Neural progenitor cell (in vitro differentiated cells): ENCODE measurements around the gene MYO7B. TPM values are rescaled to one million over a fixed set of nuclear protein-coding genes. Genes with fewer than 3 reads are reported as not detected.
"Not testable (repeated sequence)": the region's sequence is repeated elsewhere in the genome, so short reads cannot be mapped to it uniquely, and the experiment has no call there.

Source experiments
- DNase-seq: peaks from one replicate; pipeline ENCODE4 v3.0.0-alpha.2; 2016; ENCODE audit warnings: low spot score
- H2AFZ ChIP-seq: fragments of 200-600 bp; sonication (generic); replicated peaks from 2 replicates; pipeline ENCODE4 v1.6.1; 2016; ENCODE audit warnings: antibody characterized with exemption
- H3F3A ChIP-seq: fragments of 200-600 bp; sonication (generic); 2 replicates; pipeline ENCODE4 v1.6.1; 2016; ENCODE audit warnings: antibody characterized with exemption, low read depth
- H3K27ac ChIP-seq: fragments of 200-600 bp; sonication (generic); 2 replicates; pipeline ENCODE4 v1.5.1; 2016; ENCODE audit warnings: mild to moderate bottlenecking
- H3K27me3 ChIP-seq: fragments of 200-600 bp; sonication (generic); 2 replicates; pipeline ENCODE4 v1.6.1; 2016; ENCODE audit warnings: mild to moderate bottlenecking, moderate library complexity
- H3K36me3 ChIP-seq: fragments of 200-600 bp; sonication (generic); 2 replicates; pipeline ENCODE4 v1.5.1; 2016
- H3K4me1 ChIP-seq: fragments of 200-600 bp; sonication (generic); 2 replicates; pipeline ENCODE4 v1.6.1; 2016; ENCODE audit warnings: mixed run types
- H3K4me2 ChIP-seq: fragments of 200-600 bp; sonication (generic); 2 replicates; pipeline ENCODE4 v1.6.1; 2016
- H3K4me3 ChIP-seq: fragments of 200-600 bp; sonication (generic); 2 replicates; pipeline ENCODE4 v1.5.1; 2016
- H3K79me2 ChIP-seq: fragments of 200-600 bp; sonication (generic); 2 replicates; pipeline ENCODE4 v1.6.1; 2016; ENCODE audit warnings: low read depth
- H3K9ac ChIP-seq: fragments of 200-600 bp; sonication (generic); 2 replicates; pipeline ENCODE4 v1.6.1; 2016
- H3K9me3 ChIP-seq: fragments of 200-600 bp; sonication (generic); 2 replicates; pipeline ENCODE4 v1.5.1; 2016; ENCODE audit warnings: low read depth
- H4K20me1 ChIP-seq: fragments of 200-600 bp; sonication (generic); 2 replicates; pipeline ENCODE4 v1.6.1; 2016; ENCODE audit warnings: low read depth
- H3K27ac Mint-ChIP-seq: 3 replicates; pipeline ENCODE4 v1.8.0; 2021; ENCODE audit warnings: mixed read lengths
- H3K27me3 Mint-ChIP-seq: 2 replicates; pipeline ENCODE4 v1.8.0; 2022; ENCODE audit warnings: low read depth, mild to moderate bottlenecking, inconsistent platforms, moderate library complexity, mixed read lengths; ENCODE audit not compliant: insufficient read depth
- H3K36me3 Mint-ChIP-seq: 3 replicates; pipeline ENCODE4 v1.8.0; 2021; ENCODE audit warnings: mixed read lengths
- H3K4me1 Mint-ChIP-seq: 3 replicates; pipeline ENCODE4 v1.8.0; 2021; ENCODE audit warnings: mixed read lengths
- H3K4me3 Mint-ChIP-seq: 3 replicates; pipeline ENCODE4 v1.8.0; 2021; ENCODE audit warnings: mild to moderate bottlenecking, moderate library complexity, mixed read lengths
- H3K9me3 Mint-ChIP-seq: 3 replicates; pipeline ENCODE4 v1.8.0; 2020; ENCODE audit warnings: mixed read lengths
- EZH2 ChIP-seq: fragments of 200-600 bp; sonication (generic); IDR thresholded peaks from 2 replicates; pipeline ENCODE4 v1.6.1; 2017; ENCODE audit warnings: antibody characterized with exemption, mild to moderate bottlenecking, moderate library complexity
- EZH2phosphoT487 ChIP-seq: fragments of 200-600 bp; sonication (generic); IDR thresholded peaks from 2 replicates; pipeline ENCODE4 v1.6.1; 2017; ENCODE audit warnings: antibody characterized with exemption
- total RNA-seq: library from RNA; depleted of rRNA; stranded (reverse); fragments of >200 nt; gene quantifications from 2 replicates; pipeline ENCODE4 v1.2.3, GENCODE V29; 2015; ENCODE audit warnings: low replicate concordance
- TF ChIP-seq, protein P1 (sequence below): fragments of 200-600 bp; sonication (generic); IDR thresholded peaks from 2 replicates; pipeline ENCODE4 v1.5.1; 2017; ENCODE audit warnings: antibody characterized with exemption, mild to moderate bottlenecking

The MYO7B gene
- total RNA-seq, 1 donor from 2014 or later, result not detected

- Histone ChIP-seq H3K9me3 (no peaks in the 10 kb centered on the region), H3K27me3 (no peaks in the 10 kb centered on the region), H3K4me3 (no peak overlapping the region), H3K4me1 (no peaks in the 10 kb centered on the region), H3K4me2 (no peak overlapping the region), H3K9ac (no peak overlapping the region), H3K27ac (no peak overlapping the region), H3K36me3 (no peaks in the 10 kb centered on the region), H3F3A (no peaks in the 10 kb centered on the region), H4K20me1 (no peaks in the 10 kb centered on the region), H2AFZ (no peak overlapping the region), H3K79me2 (no peaks in the 10 kb centered on the region)
- H3K36me3 Mint-ChIP-seq, result no peaks in the 10 kb centered on the region
- H3K4me3 Mint-ChIP-seq, result no peak overlapping the region
- DNase-seq, result no peak
- TF ChIP-seq, protein P1, sequence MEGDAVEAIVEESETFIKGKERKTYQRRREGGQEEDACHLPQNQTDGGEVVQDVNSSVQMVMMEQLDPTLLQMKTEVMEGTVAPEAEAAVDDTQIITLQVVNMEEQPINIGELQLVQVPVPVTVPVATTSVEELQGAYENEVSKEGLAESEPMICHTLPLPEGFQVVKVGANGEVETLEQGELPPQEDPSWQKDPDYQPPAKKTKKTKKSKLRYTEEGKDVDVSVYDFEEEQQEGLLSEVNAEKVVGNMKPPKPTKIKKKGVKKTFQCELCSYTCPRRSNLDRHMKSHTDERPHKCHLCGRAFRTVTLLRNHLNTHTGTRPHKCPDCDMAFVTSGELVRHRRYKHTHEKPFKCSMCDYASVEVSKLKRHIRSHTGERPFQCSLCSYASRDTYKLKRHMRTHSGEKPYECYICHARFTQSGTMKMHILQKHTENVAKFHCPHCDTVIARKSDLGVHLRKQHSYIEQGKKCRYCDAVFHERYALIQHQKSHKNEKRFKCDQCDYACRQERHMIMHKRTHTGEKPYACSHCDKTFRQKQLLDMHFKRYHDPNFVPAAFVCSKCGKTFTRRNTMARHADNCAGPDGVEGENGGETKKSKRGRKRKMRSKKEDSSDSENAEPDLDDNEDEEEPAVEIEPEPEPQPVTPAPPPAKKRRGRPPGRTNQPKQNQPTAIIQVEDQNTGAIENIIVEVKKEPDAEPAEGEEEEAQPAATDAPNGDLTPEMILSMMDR, result no peak
- TF ChIP-seq EZH2phosphoT487 (no peak), EZH2 (no peak)
- no peak overlapping the region for H3K27ac Mint-ChIP-seq
- peaks cover 7% of the 10 kb centered on the region for H3K4me1 Mint-ChIP-seq
- peaks cover 10% of the 10 kb centered on the region for H3K27me3 Mint-ChIP-seq
- no peaks in the 10 kb centered on the region for H3K9me3 Mint-ChIP-seq
These were observed 34.2 kb downstream of the MYO7B start for GRCh38 chr2:127569666-127570065.

- Histone ChIP-seq H3K4me3 (no peak overlapping the region), H4K20me1 (no peaks in the 10 kb centered on the region), H3K4me1 (no peaks in the 10 kb centered on the region), H3F3A (no peaks in the 10 kb centered on the region), H3K27me3 (no peaks in the 10 kb centered on the region), H3K4me2 (no peak overlapping the region), H3K36me3 (no peaks in the 10 kb centered on the region), H3K27ac (no peak overlapping the region), H3K79me2 (no peaks in the 10 kb centered on the region), H2AFZ (no peak overlapping the region), H3K9ac (no peak overlapping the region), H3K9me3 (no peaks in the 10 kb centered on the region)
- no peaks in the 10 kb centered on the region for H3K9me3 Mint-ChIP-seq
- H3K27me3 Mint-ChIP-seq, result peaks cover 6% of the 10 kb centered on the region
- H3K4me1 Mint-ChIP-seq, result peaks cover 7% of the 10 kb centered on the region
- H3K36me3 Mint-ChIP-seq, result no peaks in the 10 kb centered on the region
- no peak for DNase-seq
- no peak overlapping the region for H3K4me3 Mint-ChIP-seq
- peak overlapping the region; percentile 18 for H3K27ac Mint-ChIP-seq
- TF ChIP-seq, protein P1, result no peak
- TF ChIP-seq EZH2phosphoT487, result no peak
- no peak for TF ChIP-seq EZH2
These were observed 35.1 kb downstream of the MYO7B start for GRCh38 chr2:127570282-127571250.

- not testable (repeated sequence) for H3K9me3 Mint-ChIP-seq, H3K27me3 ChIP-seq, H3K36me3 Mint-ChIP-seq, H3K79me2 ChIP-seq, H3K4me3 Mint-ChIP-seq, H3K27ac ChIP-seq, H3K4me1 Mint-ChIP-seq, H3K9me3 ChIP-seq, H3K4me2 ChIP-seq, H2AFZ ChIP-seq, H3K9ac ChIP-seq, H3K4me1 ChIP-seq, H3K36me3 ChIP-seq, H3K27ac Mint-ChIP-seq, H3F3A ChIP-seq, H4K20me1 ChIP-seq, DNase-seq, H3K4me3 ChIP-seq
- H3K27me3 Mint-ChIP-seq, result peaks cover 12% of the 10 kb centered on the region
These were observed 36.9 kb downstream of the MYO7B start for GRCh38 chr2:127572352-127572751.

DNA sequence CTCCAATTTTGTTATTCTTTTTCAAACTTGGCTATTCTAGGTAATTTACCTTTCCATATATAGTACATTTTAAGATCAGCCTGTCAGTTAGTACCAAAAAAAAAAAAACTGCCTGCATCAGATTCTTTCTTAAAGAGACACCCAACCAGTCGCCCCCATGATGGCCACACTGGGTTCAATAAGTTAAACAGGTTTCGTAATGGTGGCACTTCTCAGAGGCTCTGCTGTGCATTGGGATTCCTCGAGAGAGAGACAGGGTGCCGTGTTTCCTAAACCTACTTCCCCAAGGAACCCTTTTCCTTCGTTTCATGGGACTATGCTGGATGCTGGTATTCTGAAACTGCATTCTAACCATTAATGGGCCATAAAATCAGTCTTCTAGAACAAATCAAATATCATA is 37.4 kb downstream of the MYO7B start:
- H3K9ac ChIP-seq, result no peak overlapping the region
- TF ChIP-seq EZH2phosphoT487, result no peak
- no peak for TF ChIP-seq EZH2
- TF ChIP-seq, protein P1, result no peak
- no peak overlapping the region for H3K4me3 ChIP-seq
- H3K27ac Mint-ChIP-seq, result no peak overlapping the region
- H3K36me3 ChIP-seq, result no peaks in the 10 kb centered on the region
- no peaks in the 10 kb centered on the region for H3K4me1 ChIP-seq
- H4K20me1 ChIP-seq, result no peaks in the 10 kb centered on the region
- H3K27me3 ChIP-seq, result no peaks in the 10 kb centered on the region
- H3K36me3 Mint-ChIP-seq, result no peaks in the 10 kb centered on the region
- H3K4me2 ChIP-seq, result no peak overlapping the region
- peaks cover 12% of the 10 kb centered on the region for H3K27me3 Mint-ChIP-seq
- no peak overlapping the region for H2AFZ ChIP-seq
- H3K79me2 ChIP-seq, result no peaks in the 10 kb centered on the region
- H3K27ac ChIP-seq, result no peak overlapping the region
- H3K4me3 Mint-ChIP-seq, result no peak overlapping the region
- no peak for DNase-seq
- H3F3A ChIP-seq, result no peaks in the 10 kb centered on the region
- H3K4me1 Mint-ChIP-seq, result peaks cover 7% of the 10 kb centered on the region
- H3K9me3 Mint-ChIP-seq, result no peaks in the 10 kb centered on the region
- H3K9me3 ChIP-seq, result no peaks in the 10 kb centered on the region
